Activated effector memory CD4-positive, alpha-beta T cell treated with Interleukin-2 at 50 U/mL for 16 hours (primary cell): Measurements from ENCODE around the gene PDF.
A peak's percentile ranks its signal among the peaks of the same experiment; 100 is the strongest.
"Not testable (repeated sequence)": the region's sequence is repeated elsewhere in the genome, so short reads cannot be mapped to it uniquely, and the experiment has no call there.

Experiments
- DNase-seq: peaks from one replicate; pipeline ENCODE4 v3.0.0-alpha.2; 2020

The PDF gene

GRCh38 chr16:69330286-69331109, at the start of gene PDF:
TSS of gene PDF (minus strand) at chr16:69330588. CDS start at chr16:69330570, 18 bp downstream.
- DNase-seq, result peak; percentile 79

GRCh38 chr16:69378760-69379159, 48.4 kb upstream of the PDF start:
- DNase-seq, result no peak

GRCh38 chr16:69378036-69378435, 47.6 kb upstream of the PDF start:
- DNase-seq, result no peak

GRCh38 chr16:69376393-69377059, 46.1 kb upstream of the PDF start:
- DNase-seq, result no peak

- no peak for DNase-seq
Observed at GRCh38 chr16:69373019-69373418, 42.6 kb upstream of the PDF start.

- no peak for DNase-seq
Observed at GRCh38 chr16:69371564-69371963, 41.2 kb upstream of the PDF start.

- DNase-seq, result no peak
Observed at GRCh38 chr16:69368866-69369265, 38.5 kb upstream of the PDF start.

DNA sequence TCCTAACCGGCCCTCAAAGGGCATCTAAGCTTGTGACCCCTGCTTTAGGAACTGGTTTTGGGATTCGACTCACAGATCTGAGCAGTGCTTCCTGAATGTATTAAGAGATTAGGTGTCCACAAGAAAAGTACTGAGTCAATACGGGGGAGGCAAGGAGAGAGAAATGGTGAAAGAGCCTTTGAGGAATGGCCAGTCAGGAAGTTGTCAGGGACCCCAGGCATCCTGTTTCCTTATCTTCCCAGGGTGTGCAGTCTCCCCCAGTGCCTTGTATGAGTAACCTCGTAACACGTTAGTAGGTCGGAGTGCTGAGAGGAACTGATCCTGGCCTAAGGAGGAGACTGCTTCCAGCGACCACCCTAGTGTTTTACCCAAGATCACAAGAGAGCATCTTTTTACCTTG, 37.6 kb upstream of the PDF start:
- DNase-seq, result no peak

- DNase-seq, result no peak
Observed at GRCh38 chr16:69366431-69366830, 36.0 kb upstream of the PDF start.

GRCh38 chr16:69365901-69366300, 35.5 kb upstream of the PDF start:
- DNase-seq, result no peak

GRCh38 chr16:69364088-69364487, 33.7 kb upstream of the PDF start:
- DNase-seq, result no peak

GRCh38 chr16:69363281-69363717, 32.9 kb upstream of the PDF start:
- DNase-seq, result no peak

GRCh38 chr16:69360070-69360469, 29.7 kb upstream of the PDF start:
- DNase-seq, result not testable (repeated sequence)

- DNase-seq, result no peak
Observed at GRCh38 chr16:69351309-69352027, 21.1 kb upstream of the PDF start, which contains the start of gene TMED6. TSS of gene TMED6 (minus strand) at chr16:69351786. CDS start at chr16:69351753, 33 bp downstream.

- DNase-seq, result no peak
Observed at GRCh38 chr16:69350536-69351133, 20.2 kb upstream of the PDF start.

DNA sequence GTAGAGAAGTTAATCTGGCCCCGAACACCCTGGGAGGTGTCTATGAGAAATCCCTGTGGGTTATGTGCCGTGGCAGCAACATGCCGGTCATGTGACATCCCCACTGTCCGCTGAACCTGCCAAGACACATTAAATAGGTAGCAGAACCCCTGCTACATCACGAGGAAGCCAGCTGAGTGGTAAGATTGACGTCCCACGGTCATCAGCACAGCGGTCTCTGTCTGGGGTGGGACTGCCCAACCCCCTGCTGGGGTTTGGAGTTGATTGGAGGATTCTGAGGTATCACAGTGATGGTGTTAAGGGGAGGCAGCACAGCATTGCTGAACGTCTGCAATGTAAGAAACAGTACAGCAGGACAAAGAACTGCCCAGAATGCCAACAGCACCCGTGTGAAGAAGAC, 19.1 kb upstream of the PDF start:
- no peak for DNase-seq

DNA sequence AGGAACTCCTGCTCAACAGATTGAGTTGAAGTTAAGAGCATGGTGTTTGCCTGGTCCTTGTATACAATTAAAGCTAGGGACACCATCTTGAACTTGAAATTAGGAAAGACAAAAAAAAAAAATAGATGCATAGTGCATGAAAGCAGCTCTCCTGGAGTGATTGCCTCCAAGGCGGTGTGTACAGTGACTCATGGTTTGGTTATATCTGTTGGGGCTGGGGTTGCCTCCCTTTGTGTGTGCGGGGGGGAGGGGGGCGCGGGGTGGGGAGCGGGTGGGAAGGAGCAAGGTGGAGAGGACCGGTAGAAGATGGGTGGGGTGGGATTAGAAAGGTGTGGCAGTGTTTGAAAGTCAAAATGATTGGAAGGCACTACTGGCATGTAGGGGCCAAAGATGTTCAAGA, 17.8 kb upstream of the PDF start:
- no peak for DNase-seq

DNA sequence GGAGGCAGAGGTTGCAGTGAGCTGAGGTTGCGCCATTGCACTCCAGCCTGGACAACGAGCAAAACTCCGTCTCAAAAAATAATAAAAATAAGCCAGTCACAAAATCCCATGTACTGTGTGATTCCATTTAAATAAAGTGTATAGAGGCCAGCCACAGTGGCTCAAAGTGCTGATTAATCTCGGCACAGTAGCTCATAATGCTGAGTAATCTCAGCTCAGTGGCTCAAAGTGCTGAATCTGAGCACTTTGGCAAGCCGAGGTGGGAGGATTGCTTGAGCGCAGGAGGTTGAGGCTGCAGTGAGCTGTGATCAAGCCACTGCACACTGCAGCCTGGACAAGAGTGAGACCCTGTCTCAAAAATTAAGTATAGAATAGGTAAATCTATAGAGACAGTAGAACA, 16.3 kb upstream of the PDF start:
- no peak for DNase-seq

- DNase-seq, result no peak
Observed at GRCh38 chr16:69345923-69346322, 15.5 kb upstream of the PDF start.

DNA sequence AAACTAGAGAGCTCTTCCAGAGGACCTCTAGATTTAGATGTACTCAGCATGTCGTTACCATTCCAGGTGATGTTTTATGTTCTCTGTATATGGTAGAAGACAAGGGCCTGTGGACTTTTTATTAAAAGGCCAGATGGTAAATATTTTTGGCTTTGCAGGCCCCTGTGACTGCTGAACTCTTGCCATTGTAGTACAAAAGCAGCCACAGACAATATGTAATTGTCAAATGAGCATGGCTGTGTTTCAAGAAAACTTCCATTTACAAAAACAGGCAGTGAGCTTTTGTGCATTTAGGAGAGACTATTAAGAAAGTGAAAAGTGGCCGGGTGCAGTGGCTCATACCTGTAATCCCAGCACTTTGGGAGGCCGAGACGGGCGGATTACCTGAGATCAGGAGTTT, 13.8 kb upstream of the PDF start:
- DNase-seq, result no peak

- DNase-seq, result no peak
Observed at GRCh38 chr16:69340095-69340644, 9.8 kb upstream of the PDF start.

DNA sequence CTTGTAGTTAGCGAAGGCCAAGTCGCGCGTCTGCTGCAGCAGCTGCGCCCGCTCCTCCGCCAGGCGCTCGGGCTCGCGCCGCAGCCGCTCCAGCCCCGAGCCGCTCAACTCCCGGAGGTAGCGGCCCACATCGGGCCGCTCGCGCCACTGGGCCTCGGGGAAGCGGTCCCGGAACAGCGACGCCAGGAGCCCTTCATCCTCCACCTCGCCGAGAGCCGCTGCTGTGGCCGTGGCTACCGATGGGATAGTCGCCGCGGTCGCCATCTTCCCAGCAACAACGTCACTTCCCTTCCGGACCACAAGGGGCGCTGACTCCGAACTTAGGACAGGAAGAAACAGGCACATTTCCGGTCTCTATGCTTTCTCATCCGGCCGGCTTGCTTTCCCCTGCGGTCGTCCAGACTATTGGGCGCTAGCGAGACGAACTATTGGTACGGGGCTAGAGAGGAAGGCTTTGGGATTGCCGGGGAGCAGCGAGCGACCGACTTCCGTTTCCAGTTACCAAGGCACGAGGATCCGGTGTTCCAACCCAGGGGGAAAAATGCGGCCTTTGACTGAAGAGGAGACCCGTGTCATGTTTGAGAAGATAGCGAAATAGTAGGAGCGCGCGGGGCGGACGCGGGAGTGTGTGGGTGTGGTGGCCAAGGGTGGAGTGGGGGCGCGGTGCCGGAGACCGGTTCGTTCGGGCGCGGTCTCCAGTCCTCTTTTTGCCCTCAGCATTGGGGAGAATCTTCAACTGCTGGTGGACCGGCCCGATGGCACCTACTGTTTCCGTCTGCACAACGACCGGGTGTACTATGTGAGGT, 9.1 kb upstream of the PDF start, which contains the start of the genes COG8 and NIP7:
Gene COG8, minus strand, starts transcription at position 276 of the 806 bp plus-strand sequence. Its CDS starts 12 bp downstream, at position 264.
Gene NIP7, plus strand, starts transcription at position 484 of the 806 bp plus-strand sequence. Its CDS starts 58 bp downstream, at position 542.
- peak; percentile 89 for DNase-seq
